NT2/D1 (cell line): ENCODE data around the gene CHTF18.

Experiments
- DNase-seq: peaks from one replicate; pipeline ENCODE4 v3.0.0-alpha.2; 2011; ENCODE audit warnings: low read depth, low spot score
- H3K27me3 ChIP-seq: 2 replicates; pipeline ENCODE4 v1.6.0; 2011; ENCODE audit warnings: mild to moderate bottlenecking; ENCODE audit not compliant: insufficient read length, insufficient read depth
- H3K36me3 ChIP-seq: 2 replicates; pipeline ENCODE4 v1.6.1; 2011; ENCODE audit warnings: mild to moderate bottlenecking, low read length, mixed read lengths; ENCODE audit not compliant: insufficient read depth, insufficient read length
- H3K4me1 ChIP-seq: 2 replicates; pipeline ENCODE4 v1.5.1; 2011; ENCODE audit not compliant: insufficient read depth, insufficient read length
- H3K4me3 ChIP-seq: 2 replicates; pipeline ENCODE4 v1.5.1; 2011; ENCODE audit warnings: low read depth; ENCODE audit not compliant: insufficient read length
- H3K9ac ChIP-seq: 2 replicates; pipeline ENCODE4 v1.6.0; 2011; ENCODE audit warnings: low read depth; ENCODE audit not compliant: insufficient read length
- H3K9me3 ChIP-seq: 2 replicates; pipeline ENCODE4 v1.5.1; 2011; ENCODE audit warnings: mild to moderate bottlenecking, low read length; ENCODE audit not compliant: insufficient read depth
- SUZ12 ChIP-seq: IDR thresholded peaks from 2 replicates; pipeline ENCODE4 v1.6.1; 2011; ENCODE audit not compliant: insufficient read length, insufficient read depth; ENCODE audit errors: extremely low read depth
- YY1 ChIP-seq: IDR thresholded peaks from 2 replicates; pipeline ENCODE4 v1.6.1; 2011; ENCODE audit not compliant: insufficient read length, insufficient read depth
- ZNF274 ChIP-seq: IDR thresholded peaks from 2 replicates; pipeline ENCODE4 v1.6.1; 2011; ENCODE audit warnings: mild to moderate bottlenecking, low read depth, low read length

The CHTF18 gene

GRCh38 chr16:801584-802363, 13.4 kb downstream of the CHTF18 start:
- H3K4me3 ChIP-seq, result no peak overlapping the region
- no peak for DNase-seq
- TF ChIP-seq ZNF274 (no peak), SUZ12 (no peak), YY1 (no peak)
- H3K27me3 ChIP-seq, result peaks cover 52% of the 10 kb centered on the region
- H3K4me1 ChIP-seq, result peaks cover 47% of the 10 kb centered on the region
- no peaks in the 10 kb centered on the region for H3K9me3 ChIP-seq
- H3K36me3 ChIP-seq, result peaks cover 17% of the 10 kb centered on the region
- H3K9ac ChIP-seq, result peak overlapping the region; percentile 37

DNA sequence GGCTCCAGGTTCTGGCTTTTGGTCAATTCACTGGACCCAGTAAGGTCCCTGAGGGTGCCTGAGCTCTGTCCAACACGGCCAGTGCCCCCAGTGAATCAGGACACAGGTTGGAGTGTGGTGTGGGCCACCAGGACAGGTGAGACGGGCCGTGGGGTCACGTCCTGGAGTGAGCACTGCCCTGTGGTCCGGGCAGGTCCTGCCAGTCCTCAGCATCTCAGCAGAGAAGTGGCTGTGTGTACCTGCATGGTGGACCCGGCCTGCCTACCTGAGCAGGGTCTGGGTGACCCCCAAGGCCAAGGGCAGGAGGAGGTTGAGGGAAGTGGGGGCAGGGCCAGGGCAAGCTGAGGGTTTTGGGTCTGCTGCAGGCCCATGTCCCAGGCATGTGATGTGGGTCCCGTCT, 14.0 kb downstream of the CHTF18 start:
- Histone ChIP-seq H3K9ac (no peak overlapping the region), H3K36me3 (peaks cover 11% of the 10 kb centered on the region), H3K4me3 (no peak overlapping the region), H3K9me3 (no peaks in the 10 kb centered on the region), H3K27me3 (peaks cover 52% of the 10 kb centered on the region), H3K4me1 (peaks cover 46% of the 10 kb centered on the region)
- no peak for TF ChIP-seq SUZ12
- TF ChIP-seq ZNF274, result no peak
- TF ChIP-seq YY1, result no peak
- no peak for DNase-seq

- Histone ChIP-seq H3K36me3 (peaks cover 4% of the 10 kb centered on the region), H3K9me3 (no peaks in the 10 kb centered on the region), H3K27me3 (peaks cover 52% of the 10 kb centered on the region), H3K9ac (peak overlapping the region; percentile 39), H3K4me1 (peaks cover 46% of the 10 kb centered on the region), H3K4me3 (no peak overlapping the region)
- DNase-seq, result no peak
- TF ChIP-seq SUZ12, result no peak
- TF ChIP-seq YY1, result no peak
Observed at GRCh38 chr16:802914-803753, 14.7 kb downstream of the CHTF18 start.

- Histone ChIP-seq H3K4me3 (no peak overlapping the region), H3K9me3 (no peaks in the 10 kb centered on the region), H3K27me3 (peaks cover 52% of the 10 kb centered on the region), H3K36me3 (peaks cover 4% of the 10 kb centered on the region), H3K4me1 (peaks cover 46% of the 10 kb centered on the region), H3K9ac (peak overlapping the region; percentile 39)
- DNase-seq, result no peak
- TF ChIP-seq YY1 (no peak), SUZ12 (no peak), ZNF274 (no peak)
Observed at GRCh38 chr16:803754-804080, 15.3 kb downstream of the CHTF18 start.

GRCh38 chr16:804193-805048, 16.0 kb downstream of the CHTF18 start:
- no peak overlapping the region for H3K4me3 ChIP-seq
- TF ChIP-seq YY1 (no peak), ZNF274 (no peak), SUZ12 (no peak)
- no peaks in the 10 kb centered on the region for H3K9me3 ChIP-seq
- H3K27me3 ChIP-seq, result peaks cover 52% of the 10 kb centered on the region
- H3K9ac ChIP-seq, result peak overlapping the region; percentile 59
- H3K36me3 ChIP-seq, result no peaks in the 10 kb centered on the region
- no peak for DNase-seq
- H3K4me1 ChIP-seq, result peaks cover 43% of the 10 kb centered on the region

DNA sequence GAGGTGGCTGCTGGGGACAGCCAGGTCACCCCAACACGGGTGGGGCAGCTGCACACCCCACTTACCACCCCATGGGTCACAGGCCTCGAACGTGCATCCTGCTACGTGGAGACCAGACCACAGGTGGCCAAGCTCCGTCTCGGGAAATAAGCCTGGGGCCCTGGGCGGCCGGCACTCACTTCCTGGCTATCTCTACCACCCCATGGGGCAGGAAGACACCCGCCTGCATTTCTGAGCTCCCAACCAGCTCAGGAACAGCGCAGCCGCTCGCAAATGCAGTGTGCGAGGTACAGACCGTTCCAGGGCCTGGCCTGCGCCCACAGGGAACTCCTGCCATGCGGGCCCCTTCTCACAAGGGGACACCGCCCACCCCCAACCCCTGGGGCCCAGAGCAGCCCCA, 17.1 kb downstream of the CHTF18 start:
- TF ChIP-seq SUZ12, result no peak
- no peak for TF ChIP-seq ZNF274
- TF ChIP-seq YY1, result no peak
- DNase-seq, result no peak
- Histone ChIP-seq H3K4me3 (no peak overlapping the region), H3K27me3 (peaks cover 45% of the 10 kb centered on the region), H3K9ac (peak overlapping the region; percentile 63), H3K4me1 (peaks cover 39% of the 10 kb centered on the region), H3K36me3 (peaks cover 2% of the 10 kb centered on the region), H3K9me3 (no peaks in the 10 kb centered on the region)
